H9 (cell line): ENCODE data around the gene PRTG. TPM values are rescaled to one million over a fixed set of nuclear protein-coding genes. Genes with fewer than 3 reads are reported as not detected.

Experiments used
- DNase-seq: peaks from one replicate; pipeline ENCODE4 v3.0.0-alpha.2; 2017
- H2AFZ ChIP-seq: one replicate; pipeline ENCODE4 v1.6.1; 2013; ENCODE audit warnings: mild to moderate bottlenecking, low read length, control low read depth, moderate library complexity
- H2AK5ac ChIP-seq: 2 replicates; pipeline ENCODE4 v1.6.1; 2013; ENCODE audit warnings: low read length, control low read depth, mixed read lengths; ENCODE audit not compliant: insufficient read length
- H2BK120ac ChIP-seq: one replicate; pipeline ENCODE4 v1.6.1; 2013; ENCODE audit warnings: low read depth, mild to moderate bottlenecking, low read length, control low read depth, inconsistent platforms; ENCODE audit not compliant: poor library complexity, severe bottlenecking
- H2BK12ac ChIP-seq: 2 replicates; pipeline ENCODE4 v1.6.1; 2013; ENCODE audit warnings: low read length, control low read depth, mixed read lengths, low read depth; ENCODE audit not compliant: insufficient read length
- H2BK15ac ChIP-seq: 2 replicates; pipeline ENCODE4 v1.6.1; 2013; ENCODE audit warnings: low read depth, low read length, control low read depth
- H2BK20ac ChIP-seq: one replicate; pipeline ENCODE4 v1.6.1; 2013; ENCODE audit warnings: low read depth, mild to moderate bottlenecking, low read length, control low read depth, inconsistent platforms; ENCODE audit not compliant: poor library complexity, severe bottlenecking
- H2BK5ac ChIP-seq: 2 replicates; pipeline ENCODE4 v1.6.1; 2013; ENCODE audit warnings: low read length, control low read depth, mixed read lengths; ENCODE audit not compliant: insufficient read length
- H3K14ac ChIP-seq: 2 replicates; pipeline ENCODE4 v1.6.1; 2013; ENCODE audit warnings: low read length, control low read depth; ENCODE audit not compliant: insufficient read depth
- H3K18ac ChIP-seq: 2 replicates; pipeline ENCODE4 v1.6.1; 2013; ENCODE audit warnings: low read depth, mild to moderate bottlenecking, mixed read lengths, low read length, control low read depth; ENCODE audit not compliant: insufficient read length
- H3K23ac ChIP-seq: 2 replicates; pipeline ENCODE4 v1.6.1; 2013; ENCODE audit warnings: low read length, control low read depth, mixed read lengths, low read depth; ENCODE audit not compliant: insufficient read length
- H3K23me2 ChIP-seq: 2 replicates; pipeline ENCODE4 v1.6.1; 2013; ENCODE audit warnings: low read depth, mild to moderate bottlenecking, mixed read lengths, low read length, control low read depth; ENCODE audit not compliant: insufficient read length, poor library complexity, severe bottlenecking
- H3K27ac ChIP-seq: 2 replicates; pipeline ENCODE4 v1.5.1; 2013; ENCODE audit warnings: low read length, control low read depth, mixed read lengths, low read depth; ENCODE audit not compliant: insufficient read length
- H3K27me3 ChIP-seq: 2 replicates; pipeline ENCODE4 v1.6.1; 2013; ENCODE audit warnings: low read length, control low read depth, inconsistent platforms; ENCODE audit not compliant: insufficient read depth
- H3K4ac ChIP-seq: 2 replicates; pipeline ENCODE4 v1.6.1; 2013; ENCODE audit warnings: low read depth, mild to moderate bottlenecking, control low read depth, inconsistent platforms, low read length, moderate library complexity
- H3K4me1 ChIP-seq: 2 replicates; pipeline ENCODE4 v1.6.1; 2013; ENCODE audit warnings: low read length, control low read depth, inconsistent platforms; ENCODE audit not compliant: insufficient read depth
- H3K4me2 ChIP-seq: 2 replicates; pipeline ENCODE4 v1.6.1; 2013; ENCODE audit warnings: low read length, control low read depth, mixed read lengths; ENCODE audit not compliant: insufficient read length, insufficient read depth
- H3K56ac ChIP-seq: 2 replicates; pipeline ENCODE4 v1.6.1; 2013; ENCODE audit warnings: low read depth, mild to moderate bottlenecking, mixed read lengths, low read length, control low read depth; ENCODE audit not compliant: insufficient read length
- H3K79me1 ChIP-seq: 2 replicates; pipeline ENCODE4 v1.6.1; 2013; ENCODE audit warnings: low read depth, mild to moderate bottlenecking, moderate library complexity, low read length, control low read depth, inconsistent platforms; ENCODE audit not compliant: insufficient read depth, poor library complexity, severe bottlenecking
- H3K79me2 ChIP-seq: 2 replicates; pipeline ENCODE4 v1.6.1; 2013; ENCODE audit warnings: low read length, control low read depth, inconsistent platforms; ENCODE audit not compliant: insufficient read depth
- H3K9ac ChIP-seq: 2 replicates; pipeline ENCODE4 v1.6.1; 2013; ENCODE audit warnings: low read length, control low read depth, mixed read lengths; ENCODE audit not compliant: insufficient read length; ENCODE audit errors: extremely low read depth
- H3K9me3 ChIP-seq: one replicate; pipeline ENCODE4 v1.6.1; 2013; ENCODE audit warnings: low read depth, low read length, inconsistent platforms; ENCODE audit not compliant: control insufficient read depth
- H3T11ph ChIP-seq: one replicate; pipeline ENCODE4 v1.6.1; 2013; ENCODE audit warnings: mild to moderate bottlenecking, low read length, control low read depth, inconsistent platforms
- H4K20me1 ChIP-seq: one replicate; pipeline ENCODE4 v1.6.1; 2013; ENCODE audit not compliant: control insufficient read depth, insufficient read length, insufficient read depth
- H4K5ac ChIP-seq: 2 replicates; pipeline ENCODE4 v1.6.1; 2013; ENCODE audit warnings: low read depth, mild to moderate bottlenecking, mixed read lengths, low read length, control low read depth; ENCODE audit not compliant: insufficient read length
- H4K8ac ChIP-seq: replicated peaks from 2 replicates; pipeline ENCODE4 v1.6.1; 2013; ENCODE audit warnings: low read length, control low read depth, mixed read lengths, low read depth; ENCODE audit not compliant: insufficient read length
- H4K91ac ChIP-seq: 2 replicates; pipeline ENCODE4 v1.6.1; 2013; ENCODE audit warnings: low read depth, mild to moderate bottlenecking, moderate library complexity, mixed read lengths, low read length, control low read depth; ENCODE audit not compliant: insufficient read length
- H3K27ac Mint-ChIP-seq, 3 experiments: 2 replicates in 2 of 3; 3 replicates in 1 of 3; pipeline ENCODE4 v1.8.0; 2020 to 2021; ENCODE audit warnings: mixed read lengths in 3 of 3, mild to moderate bottlenecking in 1 of 3, moderate library complexity in 1 of 3
- H3K27me3 Mint-ChIP-seq: 2 replicates; pipeline ENCODE4 v1.8.0; 2021; ENCODE audit warnings: low read depth, mild to moderate bottlenecking, moderate library complexity, mixed read lengths
- H3K36me3 Mint-ChIP-seq, 3 experiments: 2 replicates in 2 of 3; 3 replicates in 1 of 3; pipeline ENCODE4 v1.8.0; 2020 to 2021; ENCODE audit warnings: low read depth in 3 of 3, mixed read lengths in 3 of 3; ENCODE audit not compliant: insufficient read depth in 1 of 3
- H3K4me1 Mint-ChIP-seq, 2 experiments: 2 replicates each; pipeline ENCODE4 v1.8.0; 2020; ENCODE audit warnings: mixed read lengths in 2 of 2
- H3K4me3 Mint-ChIP-seq, 2 experiments: 2 replicates in 1 of 2; 3 replicates in 1 of 2; pipeline ENCODE4 v1.8.0; 2020 to 2021; ENCODE audit warnings: mild to moderate bottlenecking in 2 of 2, mixed read lengths in 2 of 2, moderate library complexity in 1 of 2
- H3K9me3 Mint-ChIP-seq, 2 experiments: 2 replicates in 1 of 2; 3 replicates in 1 of 2; pipeline ENCODE4 v1.8.0; 2020; ENCODE audit warnings: mild to moderate bottlenecking in 2 of 2, mixed read lengths in 2 of 2, moderate library complexity in 1 of 2
- CTCF ChIP-seq: fragments of 200-600 bp; sonication (generic); conservative IDR thresholded peaks from 3 replicates; pipeline ENCODE4 v1.8.0; 2021; ENCODE audit warnings: antibody characterized with exemption, mild to moderate bottlenecking
- WGBS: extraction: QIAGEN DNeasy Blood & Tissue Kit; methylation state at CpG from one replicate; pipeline ENCODE4 v1.1.7; 2013; ENCODE audit warnings: missing lambda C conversion rate, low lambda C conversion rate, mixed read lengths; ENCODE audit not compliant: insufficient read length; ENCODE audit errors: extremely low coverage; 5-methylcytosine and 5-hydroxymethylcytosine counted together
- total RNA-seq: library from RNA; stranded (reverse); gene quantifications from 2 replicates; pipeline ENCODE4 v1.2.1, GENCODE V29; 2021

The PRTG gene
- total RNA-seq, 1 experiment from 2014 or later = 5.7 TPM

- Histone ChIP-seq H4K20me1 (no peaks in the 10 kb centered on the region), H2AFZ (no peak overlapping the region), H3K4me2 (no peak overlapping the region), H2BK12ac (no peak overlapping the region), H3K18ac (no peak overlapping the region), H3K9me3 (no peaks in the 10 kb centered on the region), H2AK5ac (no peak overlapping the region), H3K27me3 (no peaks in the 10 kb centered on the region), H3K27ac (no peak overlapping the region), H3K23me2 (no peaks in the 10 kb centered on the region), H3K4me1 (no peaks in the 10 kb centered on the region; the same call in 1 of the 2 replicates), H4K8ac (no peak overlapping the region), H3T11ph (no peak overlapping the region), H3K4ac (no peak overlapping the region), H3K9ac (no peak overlapping the region), H3K23ac (no peak overlapping the region), H2BK5ac (no peak overlapping the region), H4K5ac (no peak overlapping the region), H4K91ac (no peak overlapping the region), H2BK20ac (no peak overlapping the region), H3K79me1 (no peaks in the 10 kb centered on the region), H3K79me2 (no peaks in the 10 kb centered on the region), H2BK15ac (no peak overlapping the region), H2BK120ac (no peak overlapping the region), H3K56ac (no peak overlapping the region), H3K14ac (no peak overlapping the region)
- DNase-seq = no peak
- no peaks in the 10 kb centered on the region for H3K36me3 Mint-ChIP-seq
- no peak for TF ChIP-seq CTCF
- H3K4me1 Mint-ChIP-seq = peaks cover 13 to 36% of the 10 kb centered on the region in 2 experiments
- H3K27ac Mint-ChIP-seq = no peak overlapping the region
- no CpG with 5 or more reads among the region's 4 CpGs for WGBS
- H3K9me3 Mint-ChIP-seq = no peaks in the 10 kb centered on the region
- H3K27me3 Mint-ChIP-seq = no peaks in the 10 kb centered on the region
- H3K4me3 Mint-ChIP-seq = no peak overlapping the region
Measured at GRCh38 chr15:55654561-55655031, 88.4 kb downstream of the PRTG start.
